Anterior cingulate cortex (tissue), 58 donors: ENCODE data around the gene ADRA2A.

Experiments
- DNase-seq, 58 donors: peaks; one replicate each; lab custom pipeline; 2025; lab: John Stamatoyannopoulos, UW

Gene ADRA2A

DNA sequence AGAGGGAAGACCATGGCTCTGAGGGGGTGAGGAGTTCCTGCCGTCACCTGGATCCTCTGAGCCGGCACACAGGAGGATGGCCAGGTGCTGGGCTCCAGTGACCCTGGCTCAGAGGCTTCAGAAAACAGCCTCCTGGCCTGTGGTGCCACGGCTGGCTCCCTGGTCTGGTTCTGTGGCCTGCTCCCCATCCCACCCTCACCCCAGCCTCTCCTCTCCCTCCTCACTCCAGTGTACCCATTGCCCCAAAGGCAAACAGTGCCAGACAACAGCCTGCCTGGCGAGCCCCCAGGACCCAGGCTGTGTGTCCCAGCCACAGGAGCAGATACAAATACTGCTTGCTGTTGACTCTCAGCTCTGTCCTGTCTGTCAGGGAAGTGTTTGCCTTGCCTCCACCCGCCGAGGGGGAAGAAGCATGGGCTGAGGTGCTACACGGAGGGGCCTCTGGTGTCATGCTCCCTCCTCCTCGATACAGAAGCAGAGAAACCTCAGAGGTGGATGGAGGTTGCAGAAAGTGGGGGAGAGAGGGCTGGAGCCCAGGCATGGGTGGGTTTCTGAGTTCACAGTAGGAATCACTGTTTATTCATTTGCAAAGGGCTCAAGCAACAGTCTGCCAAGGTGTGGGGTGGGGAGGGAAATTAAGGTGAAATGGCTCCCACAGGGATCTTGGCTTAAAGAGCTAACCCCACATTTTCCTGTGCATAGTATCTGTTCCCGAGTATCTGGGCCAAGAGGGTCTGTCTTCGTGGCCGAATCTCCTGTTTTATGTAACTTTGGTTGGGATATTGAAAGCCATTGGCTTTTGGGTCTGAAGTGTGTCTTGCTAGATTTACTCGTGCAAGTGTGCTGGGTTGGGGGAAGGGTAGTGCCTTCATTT, 5.5 kb downstream of the ADRA2A start:
- no peak for DNase-seq

DNA sequence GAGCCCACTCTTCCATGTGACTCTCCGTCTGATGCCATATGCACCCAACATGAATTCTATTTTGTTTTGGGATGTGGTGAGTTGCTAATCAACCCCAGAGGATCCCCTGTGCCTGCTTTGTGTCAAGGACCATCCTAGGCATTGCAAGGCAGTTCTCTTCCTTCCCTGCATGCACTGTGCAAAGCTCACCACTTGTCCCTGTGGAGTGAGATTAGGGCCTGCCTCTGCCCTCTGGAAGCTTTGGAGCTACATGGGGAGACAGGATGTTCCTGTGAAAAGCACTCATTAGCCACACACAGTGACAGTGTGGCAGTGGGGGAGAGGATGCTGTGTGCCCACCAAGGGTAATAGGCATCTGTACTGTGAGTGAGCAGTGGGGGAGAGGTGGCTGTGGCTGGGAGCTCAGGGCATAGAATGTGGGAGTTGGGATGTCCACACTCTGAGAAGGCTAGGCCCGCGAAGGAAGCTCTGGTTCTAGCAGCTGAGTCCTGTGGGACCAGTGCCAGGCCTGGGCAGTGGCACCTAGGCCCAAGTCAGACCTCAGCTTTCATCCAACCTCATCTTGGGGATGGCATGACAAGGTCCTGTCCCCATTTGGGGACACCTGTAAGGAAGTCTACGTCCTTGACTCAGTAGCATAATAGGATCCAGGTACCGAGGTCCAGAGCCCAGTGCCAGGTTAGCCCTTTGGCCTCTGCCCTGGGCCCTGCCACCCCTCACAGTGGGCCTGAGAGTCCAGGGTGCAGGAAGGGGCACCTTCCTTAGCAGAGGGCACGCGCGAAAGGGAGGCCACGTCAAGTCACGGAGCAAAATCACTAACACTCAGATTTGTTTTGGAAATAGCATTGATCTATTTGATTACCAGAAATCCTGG, 6.6 kb downstream of the ADRA2A start:
- DNase-seq, result no peak

DNA sequence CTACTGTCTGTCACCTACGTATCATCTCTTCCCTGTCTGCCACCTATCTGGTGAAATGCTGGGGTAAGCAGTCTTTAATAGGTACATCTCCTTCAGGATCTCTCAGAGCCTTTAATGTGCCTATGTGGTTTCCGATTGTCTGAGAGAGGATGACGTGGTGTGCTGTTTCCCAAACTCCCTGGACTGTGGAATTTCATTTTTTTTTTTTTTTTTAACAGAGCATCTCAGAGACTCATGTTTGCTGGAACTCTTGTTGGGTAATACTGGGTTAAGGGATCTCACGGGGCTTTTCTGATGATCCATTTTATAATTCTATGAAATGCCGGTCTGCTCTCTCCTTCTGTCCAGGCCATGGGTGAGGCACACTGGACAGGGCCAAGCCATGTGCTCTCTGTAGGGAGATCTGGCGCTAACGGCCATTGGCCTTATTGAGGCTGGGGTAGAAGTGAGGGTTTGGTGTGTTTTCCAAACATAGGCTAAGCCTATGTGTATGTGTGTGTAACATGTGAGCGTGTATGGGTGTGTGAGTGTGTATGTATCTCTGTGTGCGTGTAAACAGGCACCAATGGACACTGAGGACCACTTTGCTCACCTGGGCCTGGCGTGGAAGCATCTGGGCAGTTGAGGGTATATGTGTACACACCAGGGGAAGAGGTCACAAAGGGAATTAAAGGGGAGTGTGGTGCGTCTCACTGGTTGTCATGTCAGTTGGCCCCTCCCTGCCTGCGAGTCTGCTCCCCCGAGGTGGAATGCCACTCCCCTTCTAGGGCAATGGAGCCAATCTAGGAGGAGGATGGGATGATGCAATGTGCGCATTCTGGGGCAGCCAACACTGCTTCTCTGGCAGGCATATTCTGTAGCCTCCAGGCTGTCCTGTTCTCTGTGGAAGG, 7.8 kb downstream of the ADRA2A start:
- DNase-seq, result no peak

DNA sequence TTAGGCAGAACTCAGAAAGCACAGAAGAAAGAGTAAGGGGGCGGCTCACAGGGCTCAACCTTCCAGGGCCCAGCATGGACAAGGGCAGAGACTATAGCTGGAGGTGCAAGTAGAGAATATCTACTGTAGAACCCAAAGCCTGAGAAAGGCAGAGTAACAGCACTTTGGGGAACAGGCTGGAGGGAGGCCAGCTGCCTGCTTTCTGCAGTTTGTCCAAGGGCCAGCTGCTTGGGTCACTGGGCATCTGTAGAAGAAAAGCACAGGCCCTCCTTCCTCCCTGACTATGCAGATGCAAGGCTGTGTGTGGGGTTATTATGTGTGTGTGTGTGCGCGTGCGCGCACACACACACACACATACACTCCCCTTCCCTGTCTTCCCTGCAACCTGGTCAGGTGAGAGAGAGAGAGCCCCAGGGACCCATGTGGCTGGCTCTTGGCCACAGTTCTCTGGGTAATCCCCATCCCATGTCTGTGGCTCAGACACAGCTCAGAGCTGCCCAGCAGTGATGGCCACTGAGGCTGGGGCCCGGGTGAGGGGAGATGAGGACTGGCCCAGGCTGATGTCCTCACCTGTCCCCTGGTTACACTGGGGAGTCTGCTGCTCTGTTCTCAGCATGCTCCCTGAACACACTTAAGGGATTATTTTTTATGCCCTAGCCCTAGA, 9.0 kb downstream of the ADRA2A start:
- DNase-seq, result peak in 3 of 58 donors; percentile 3 to 9 (median 7)

DNA sequence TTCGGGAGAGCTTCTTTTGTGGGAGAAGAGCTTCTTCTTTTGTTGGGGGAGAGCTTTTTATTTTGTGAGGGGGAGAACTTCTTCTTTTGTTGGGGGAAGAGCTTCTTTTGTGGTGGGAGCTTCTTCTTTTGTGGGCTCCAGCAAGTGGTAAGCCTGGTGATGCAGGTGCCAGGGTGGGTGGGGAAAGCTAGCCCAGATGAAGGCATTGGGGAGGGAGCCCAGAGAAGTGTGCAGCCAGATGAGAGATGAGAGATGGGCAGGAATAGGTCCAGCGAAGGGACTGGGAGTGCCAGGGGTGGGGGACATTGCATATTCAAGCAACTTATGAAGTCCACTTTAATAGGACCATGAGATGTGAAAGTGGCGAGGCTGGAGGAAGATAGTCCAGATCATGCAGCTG, 9.7 kb downstream of the ADRA2A start:
- DNase-seq, result no peak

DNA sequence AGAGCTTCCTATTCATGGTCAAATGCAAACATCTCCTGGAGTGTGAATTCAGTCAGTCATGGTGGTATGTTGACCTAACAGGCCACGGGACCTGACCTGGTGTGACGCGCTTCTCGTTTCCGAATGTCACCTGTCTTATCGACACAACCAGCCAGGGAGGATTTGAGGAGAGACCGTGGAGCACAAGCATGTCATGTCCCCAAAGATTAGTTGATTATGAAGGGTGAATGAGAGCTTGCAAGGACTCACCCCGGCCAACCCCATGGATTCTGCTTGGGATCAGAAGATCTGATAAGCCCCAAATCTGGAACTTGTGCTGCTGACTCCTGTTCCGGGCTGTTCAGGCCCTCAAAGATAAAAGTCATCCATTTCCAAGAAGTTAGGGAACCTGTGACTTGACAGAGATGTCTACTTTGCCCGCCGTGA, 10.5 kb downstream of the ADRA2A start:
- no peak for DNase-seq

DNA sequence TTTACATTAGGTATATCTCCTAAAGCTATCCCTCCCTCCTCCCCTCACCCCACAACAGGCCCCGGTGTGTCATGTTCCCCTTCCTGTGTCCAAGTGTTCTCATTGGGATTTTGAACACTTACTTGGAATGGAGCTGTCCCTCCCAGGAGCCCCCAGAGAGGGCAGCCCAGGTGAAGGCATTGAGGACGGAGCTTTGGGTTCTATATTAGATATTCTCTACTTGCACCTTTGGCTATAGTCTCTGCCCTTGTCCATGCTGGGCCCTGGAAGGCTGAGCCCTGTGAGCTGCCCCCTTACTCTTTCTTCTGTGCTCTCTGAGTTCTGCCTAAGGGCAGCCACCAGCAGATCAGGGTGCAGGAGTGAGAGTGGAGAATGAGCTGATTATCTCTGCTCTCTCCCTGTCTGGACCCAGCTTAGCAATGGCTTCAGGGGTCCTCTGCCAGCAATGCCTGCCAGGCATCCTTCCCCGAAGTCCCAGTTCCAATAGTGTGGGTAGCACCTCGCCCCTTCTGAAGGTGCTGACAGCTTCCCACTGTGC, 11.2 kb downstream of the ADRA2A start:
- DNase-seq, result no peak

DNA sequence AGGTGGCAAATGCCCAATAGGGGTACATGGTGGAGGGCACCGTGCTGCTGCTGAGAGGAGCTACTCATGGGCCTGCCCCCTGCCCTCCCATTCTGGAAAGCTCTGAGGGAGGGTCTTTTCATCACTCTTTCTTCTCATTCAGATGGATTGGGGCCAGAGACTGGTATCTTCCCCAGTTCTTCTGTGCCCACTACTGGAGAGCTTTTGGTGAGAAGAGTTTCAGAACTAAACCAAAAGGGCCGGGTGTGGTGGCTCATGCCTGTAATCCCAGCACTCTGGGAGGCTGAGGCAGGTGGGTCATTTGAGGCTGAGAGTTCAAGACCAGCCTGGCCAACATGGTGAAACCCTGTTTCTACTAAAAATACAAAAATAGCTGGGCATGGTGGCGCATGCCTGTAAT, 12.5 kb downstream of the ADRA2A start:
- DNase-seq, result no peak

DNA sequence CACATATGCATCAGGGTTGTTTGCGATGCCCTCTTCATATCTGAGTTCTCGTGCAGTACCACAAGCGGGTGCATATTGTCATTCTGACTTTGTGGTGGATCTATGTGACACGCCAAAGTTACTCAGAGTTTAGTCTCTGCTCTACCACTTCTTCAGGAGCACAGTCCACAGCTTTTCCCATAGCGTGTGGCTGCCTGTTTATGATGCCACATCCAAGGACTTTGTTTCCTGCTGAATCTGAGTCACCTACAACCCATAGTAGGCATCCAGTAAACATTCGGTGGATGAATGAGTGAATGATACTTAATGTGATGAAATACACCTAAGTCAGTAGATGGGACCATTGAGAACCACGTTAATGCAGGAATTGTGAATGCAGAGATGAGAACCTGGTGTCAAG, 15.0 kb downstream of the ADRA2A start:
- DNase-seq, result no peak

DNA sequence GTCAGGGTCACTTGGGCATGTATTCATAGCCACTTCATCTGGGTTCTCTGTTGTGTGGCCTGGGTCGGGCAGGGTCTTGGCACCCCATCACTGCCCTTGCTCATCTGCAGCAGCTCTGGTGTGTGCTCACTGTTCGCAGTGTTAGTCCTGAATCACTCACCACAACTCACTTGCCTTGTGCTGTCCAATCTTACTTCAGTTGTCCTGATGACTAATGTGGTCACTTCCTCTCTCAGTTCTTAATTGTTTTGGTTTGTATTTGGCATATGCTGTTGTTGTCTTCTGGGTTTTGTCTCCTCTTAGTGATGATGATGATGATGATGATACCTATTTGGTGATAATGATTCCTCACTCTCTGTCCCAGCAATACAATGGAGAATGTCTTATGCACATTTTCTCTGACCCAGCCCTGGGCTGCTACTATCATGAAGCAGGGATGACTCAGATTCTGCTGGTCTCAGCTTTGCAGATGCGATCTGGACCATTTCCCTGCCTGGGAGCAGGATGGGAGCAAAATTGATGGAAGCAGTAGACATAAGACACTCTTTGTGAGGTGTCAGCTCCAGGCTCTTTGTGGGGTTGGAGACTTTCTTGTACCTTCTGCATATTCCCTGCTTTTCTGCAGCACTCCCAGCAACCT, 17.0 kb downstream of the ADRA2A start:
- DNase-seq, result peak in 1 of 58 donors; percentile 4

DNA sequence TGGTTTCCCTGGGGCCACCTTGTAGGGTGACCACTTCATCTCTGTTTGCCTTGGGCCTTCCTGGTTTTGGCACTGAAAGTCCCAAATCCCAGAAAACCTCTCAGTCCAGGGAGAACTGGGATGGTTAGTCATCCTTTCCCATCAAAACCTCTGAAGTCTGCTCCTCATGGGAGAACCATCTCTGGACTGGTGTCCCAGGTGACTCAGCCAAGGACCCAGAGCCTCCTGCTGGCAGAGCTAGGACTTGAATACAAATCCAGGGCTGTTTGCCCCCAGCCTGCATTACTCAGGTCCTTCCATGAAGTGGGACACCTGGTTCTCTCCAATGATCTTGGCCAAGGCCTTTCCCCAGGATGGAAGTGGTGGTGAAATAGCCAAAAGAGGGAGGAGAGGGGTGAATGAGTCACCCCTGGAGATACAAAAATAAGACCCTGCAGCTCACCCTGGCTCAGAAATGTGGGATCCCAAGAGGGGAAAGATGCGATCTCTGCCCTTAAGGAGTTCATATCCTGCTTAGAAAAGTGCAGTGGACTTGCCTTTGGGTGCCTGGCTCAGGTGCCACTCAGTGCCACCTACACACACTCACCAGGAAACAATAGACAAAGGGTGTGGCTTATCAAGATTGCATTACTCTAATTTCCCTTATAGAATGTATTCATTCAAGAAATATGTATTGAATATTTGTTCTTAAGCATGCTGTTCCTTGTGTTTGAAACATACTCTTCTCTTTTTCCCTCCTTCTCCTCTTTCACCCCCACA, 22.0 kb downstream of the ADRA2A start:
- DNase-seq, result no peak

DNA sequence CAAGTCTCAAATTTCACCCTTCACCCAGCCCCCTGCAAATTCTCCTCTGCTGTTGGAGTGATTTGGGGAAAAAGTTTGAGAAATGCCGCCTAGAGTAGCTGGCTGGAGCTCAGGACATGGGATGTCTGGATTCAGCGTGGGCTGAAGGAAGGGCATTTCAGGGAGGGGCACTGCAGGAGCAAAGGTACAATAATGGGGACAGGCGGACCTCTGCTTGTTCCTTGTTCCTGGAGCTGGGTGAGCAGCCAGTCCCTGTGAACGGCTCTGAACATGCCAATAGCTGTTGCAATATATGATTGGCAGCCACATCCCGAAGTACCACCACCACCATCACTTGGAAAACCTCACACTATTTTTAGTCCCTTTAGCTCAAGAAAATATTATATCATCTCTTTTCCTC, 23.4 kb downstream of the ADRA2A start:
- no peak for DNase-seq

DNA sequence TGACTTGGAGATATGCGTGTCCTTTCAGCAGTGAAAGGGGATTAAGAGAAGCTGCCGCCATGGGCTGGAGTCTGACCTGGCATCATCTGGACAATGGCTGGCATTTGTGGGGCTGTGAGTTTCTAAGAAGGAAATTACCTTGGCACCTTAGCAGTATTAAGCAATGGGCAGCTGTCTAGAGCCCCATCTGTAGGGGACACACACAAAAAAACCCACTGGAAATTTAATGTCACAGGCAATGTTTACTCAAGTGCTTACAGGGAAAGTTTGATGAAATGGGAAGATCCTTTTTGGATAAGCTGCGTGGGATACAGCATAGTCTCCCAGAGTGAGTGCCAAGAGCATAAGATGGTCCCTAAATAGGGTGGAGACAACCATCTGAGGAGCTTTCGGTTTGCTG, 25.0 kb downstream of the ADRA2A start:
- no peak for DNase-seq

DNA sequence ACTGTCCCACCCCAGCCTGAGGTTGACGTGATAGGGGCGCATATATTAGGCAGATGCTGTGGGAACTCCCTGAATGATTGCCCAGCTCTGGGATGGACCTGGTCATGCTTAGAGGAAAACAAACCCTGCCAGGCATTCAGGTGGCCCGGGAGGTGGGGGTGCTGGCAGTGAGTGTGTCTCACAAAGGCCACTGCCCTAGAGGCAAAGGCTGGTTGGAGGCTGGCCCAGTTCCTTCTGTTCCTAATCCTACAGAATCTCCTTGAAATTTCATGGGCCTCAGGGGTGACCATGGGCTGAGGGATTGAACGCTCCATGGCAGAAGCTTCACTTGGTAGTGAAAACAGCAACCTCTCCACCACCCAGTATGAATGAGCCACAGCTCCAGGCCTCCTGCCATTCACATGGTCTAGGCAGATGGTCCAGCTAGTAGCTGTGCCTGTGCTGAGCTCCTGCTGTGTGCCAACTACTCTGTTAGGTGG, 25.6 kb downstream of the ADRA2A start:
- DNase-seq, result no peak

DNA sequence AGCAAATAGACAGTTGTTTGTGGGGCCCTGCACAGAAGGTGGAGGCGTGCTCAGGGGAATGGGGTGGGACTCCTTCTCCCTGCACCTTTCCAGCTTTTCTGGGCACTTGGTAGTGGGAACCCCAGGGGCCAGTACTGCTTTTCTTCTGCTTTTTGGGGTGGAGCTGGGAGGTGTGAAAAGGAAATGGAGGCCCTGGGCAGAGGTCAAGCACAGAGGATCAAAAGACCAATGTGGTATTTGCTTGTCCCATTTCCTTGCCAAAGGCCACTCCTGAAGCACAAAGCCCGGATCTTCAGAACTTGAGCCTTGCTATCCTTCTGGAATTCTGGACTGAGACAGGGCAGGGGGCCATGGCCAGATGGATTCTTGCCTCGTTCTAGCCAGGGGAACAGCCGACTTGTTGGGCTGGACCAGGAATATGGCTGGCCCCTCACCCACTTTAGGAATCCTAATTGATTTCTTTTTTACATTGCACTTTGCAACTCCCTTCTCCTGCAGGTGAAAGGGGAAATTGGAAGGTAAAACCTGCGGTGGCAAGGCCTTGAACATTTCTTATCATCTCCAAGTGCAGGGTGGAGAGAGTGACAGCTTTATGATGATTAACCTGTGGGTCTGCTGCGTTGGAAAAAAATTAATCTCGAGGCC, 26.5 kb downstream of the ADRA2A start:
- no peak for DNase-seq

DNA sequence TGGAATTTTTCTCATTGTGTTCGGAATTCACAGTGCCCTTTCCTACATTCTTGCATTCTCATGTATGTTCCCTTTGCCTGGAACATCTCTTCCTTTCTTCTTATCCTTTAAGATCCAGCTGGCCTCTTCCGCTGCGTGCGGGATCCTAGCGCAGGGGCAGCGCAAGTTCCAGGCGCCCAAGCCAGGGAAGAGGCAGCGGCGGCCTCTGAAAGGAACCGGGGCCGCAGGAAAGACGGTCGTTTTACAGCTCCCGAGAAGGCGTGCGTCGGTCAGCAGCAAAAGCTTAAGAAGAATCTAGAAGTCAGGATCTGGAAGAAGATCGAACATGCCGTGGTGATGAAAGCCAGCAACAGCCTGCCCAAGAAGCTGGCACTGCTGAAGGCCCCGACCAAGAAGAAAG, 28.0 kb downstream of the ADRA2A start:
- DNase-seq, result no peak

DNA sequence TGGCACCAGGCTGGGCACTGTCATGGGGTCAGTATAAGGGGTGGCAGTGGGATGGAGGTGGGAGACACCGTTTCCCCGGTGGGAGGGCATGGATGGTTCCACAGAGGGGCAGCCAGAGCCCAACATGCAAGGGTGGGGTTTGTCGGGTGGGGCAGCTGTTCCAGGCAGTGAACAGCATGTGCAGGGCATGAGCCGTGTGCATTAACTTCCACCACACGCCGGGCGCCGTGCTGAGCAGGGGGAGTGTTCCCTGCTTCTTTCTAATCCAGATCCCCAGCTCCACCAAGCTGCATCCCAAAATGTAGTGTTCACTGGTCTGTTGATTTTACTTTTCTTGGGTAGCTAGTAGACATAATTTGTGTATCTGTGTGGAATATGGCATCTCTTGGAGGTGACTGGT, 29.3 kb downstream of the ADRA2A start:
- DNase-seq, result no peak

DNA sequence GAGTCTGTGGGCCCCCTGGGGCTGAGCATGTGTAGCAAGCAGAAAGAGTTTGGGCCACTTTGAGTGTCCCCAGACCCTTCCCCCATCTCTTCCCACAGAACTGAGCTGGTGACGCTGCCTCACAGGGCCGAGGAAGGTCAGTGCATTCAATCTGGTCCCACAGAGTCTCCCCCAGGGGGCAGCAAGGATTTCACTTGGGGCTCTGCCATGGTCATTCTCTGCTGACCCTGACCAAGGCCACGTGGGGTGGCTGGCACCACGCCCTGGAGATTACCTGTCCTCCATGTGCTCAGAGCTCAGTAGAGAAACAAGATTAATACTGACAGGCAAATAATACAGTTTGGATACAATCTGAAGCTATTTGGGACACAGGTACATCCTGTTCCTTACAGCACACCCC, 30.2 kb downstream of the ADRA2A start:
- DNase-seq, result no peak
